Measurements from ENCODE around the gene RBMXL3. TPM values are rescaled to one million over a fixed set of nuclear protein-coding genes. Genes with fewer than 3 reads are reported as not detected.

RBMXL3 gene
- total RNA-seq, 2 experiments from 2014 or later: not detected

- intact Hi-C loops (cut with micrococcal nuclease): no loop called here
- CTCF ChIA-PET: no interaction called here
- no peak for TF ChIP-seq CTCF (IDR thresholded peaks at IDR 0.05)
- Mint-ChIP-seq H3K4me1 (ENCODE audit: low read depth) (no peaks in the 10 kb centered on the region), H3K27ac (no peak overlapping the region), H3K27me3 (no peaks in the 10 kb centered on the region), H3K9me3 (no peaks in the 10 kb centered on the region), H3K4me3 (no peak overlapping the region), H3K36me3 (ENCODE audit: low read depth) (no peaks in the 10 kb centered on the region)
- no peak for ATAC-seq
- POLR2A ChIA-PET: no interaction called here
- no peak for DNase-seq
These were observed 11.3 kb upstream of the RBMXL3 start for GRCh38 chrX:115177932-115178331.

DNA sequence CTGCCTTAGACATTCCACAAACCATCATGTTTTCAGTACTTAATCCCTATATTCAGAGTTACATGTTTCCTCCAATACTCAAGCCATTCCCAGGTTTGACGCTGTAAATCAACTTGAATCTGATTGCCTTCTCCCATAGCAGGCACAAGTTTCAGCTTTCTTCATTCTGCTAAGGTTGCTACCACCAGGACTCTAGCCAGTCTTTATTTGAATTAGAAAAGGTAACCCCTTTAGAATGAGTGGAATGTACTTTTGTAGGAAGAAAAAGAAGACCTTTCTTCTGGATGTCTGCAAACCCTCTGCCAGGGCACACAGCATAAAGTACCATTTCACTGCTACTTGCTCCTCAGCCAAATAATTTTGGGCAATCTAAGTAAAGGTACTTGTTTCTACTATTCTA lies 10.7 kb upstream of the RBMXL3 start:
- H3K4me3 Mint-ChIP-seq: no peak overlapping the region
- DNase-seq: no peak
- H3K9me3 Mint-ChIP-seq: no peaks in the 10 kb centered on the region
- no peak for TF ChIP-seq CTCF (IDR thresholded peaks at IDR 0.05)
- ATAC-seq: no peak
- no peak overlapping the region for H3K27ac Mint-ChIP-seq
- no peaks in the 10 kb centered on the region for H3K27me3 Mint-ChIP-seq
- no peaks in the 10 kb centered on the region for H3K36me3 Mint-ChIP-seq (ENCODE audit: low read depth)
- ChIA-PET CTCF (no interaction called here), POLR2A (no interaction called here)
- intact Hi-C loops (cut with micrococcal nuclease): no loop called here
- H3K4me1 Mint-ChIP-seq (ENCODE audit: low read depth): no peaks in the 10 kb centered on the region

DNA sequence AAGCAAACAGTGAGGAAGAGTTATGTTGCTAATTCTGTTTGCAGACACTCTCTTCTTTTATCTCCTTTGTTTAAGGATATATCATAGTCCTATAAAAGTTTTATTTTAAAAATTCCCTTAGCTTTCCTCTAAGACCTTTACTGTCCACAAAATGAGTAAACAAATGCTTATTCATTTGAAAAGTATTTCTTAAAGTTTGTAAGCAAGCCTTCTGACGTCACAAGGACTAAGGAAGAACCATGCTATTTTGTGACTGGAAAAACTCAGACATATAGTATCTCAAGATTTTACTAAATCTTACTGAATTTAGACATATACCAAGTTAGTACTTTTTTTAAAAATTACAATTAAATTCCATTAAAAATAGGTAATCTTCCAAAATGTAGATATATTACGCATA lies 5.2 kb upstream of the RBMXL3 start:
- no peak for ATAC-seq
- intact Hi-C loops (cut with micrococcal nuclease): no loop called here

DNA sequence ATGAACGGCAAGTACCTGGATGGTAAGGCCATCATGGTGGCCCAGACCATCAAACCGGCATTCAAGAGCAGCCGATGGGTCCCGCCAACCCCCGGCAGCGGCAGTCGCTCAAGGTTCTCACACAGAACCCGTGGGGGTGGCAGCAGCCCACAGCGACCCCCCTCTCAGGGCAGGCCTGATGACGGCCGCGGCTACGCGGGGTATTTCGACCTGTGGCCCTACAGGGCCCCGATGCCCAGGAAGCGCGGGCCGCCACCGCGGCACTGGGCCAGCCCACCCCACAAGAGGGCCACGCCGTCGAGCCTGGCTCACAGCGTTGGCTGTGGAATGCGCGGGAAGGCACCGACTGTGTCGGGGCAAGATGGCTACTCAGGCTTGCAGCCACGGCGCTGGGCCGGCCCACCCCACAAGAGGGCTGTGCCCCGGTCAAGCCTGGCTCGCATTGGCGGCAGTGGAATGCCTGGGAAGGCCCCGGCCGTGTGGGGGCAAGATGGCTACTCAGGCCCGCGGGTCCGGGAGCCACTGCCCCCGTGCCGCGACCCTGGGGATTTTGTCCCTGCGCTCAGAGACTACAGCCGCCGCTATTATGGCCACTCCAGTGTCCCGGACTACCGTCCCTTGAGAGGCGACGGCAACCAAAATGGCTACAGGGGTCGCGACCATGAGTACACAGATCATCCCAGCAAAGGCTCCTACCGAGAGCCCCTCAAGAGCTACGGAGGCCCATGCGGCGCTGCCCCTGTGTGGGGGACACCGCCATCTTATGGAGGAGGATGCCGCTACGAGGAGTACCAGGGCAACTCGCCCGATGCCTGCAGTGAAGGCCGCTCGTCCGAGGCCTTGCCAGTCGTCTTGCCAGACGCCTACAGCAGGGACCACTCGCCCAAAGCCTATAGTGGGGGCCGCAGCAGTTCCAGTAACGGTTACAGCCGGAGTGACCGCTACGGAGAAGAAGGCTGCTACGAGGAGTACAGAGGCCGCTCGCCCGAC lies 731 bp downstream of the RBMXL3 start:
- H3K36me3 Mint-ChIP-seq (ENCODE audit: low read depth): no peaks in the 10 kb centered on the region
- POLR2A ChIA-PET: no interaction called here
- TF ChIP-seq CTCF (IDR thresholded peaks at IDR 0.05): no peak
- no peaks in the 10 kb centered on the region for H3K27me3 Mint-ChIP-seq
- H3K4me1 Mint-ChIP-seq (ENCODE audit: low read depth): no peaks in the 10 kb centered on the region
- CTCF ChIA-PET: no interaction called here
- intact Hi-C loops (cut with micrococcal nuclease): no loop called here
- H3K27ac Mint-ChIP-seq: no peak overlapping the region
- ATAC-seq (no peak), DNase-seq (no peak)
- no peak overlapping the region for H3K4me3 Mint-ChIP-seq
- no peaks in the 10 kb centered on the region for H3K9me3 Mint-ChIP-seq

More for the DNA sequence above, 5.2 kb upstream of the RBMXL3 start:
- ChIA-PET CTCF (no interaction called here), POLR2A (no interaction called here)
- Mint-ChIP-seq H3K36me3 (ENCODE audit: low read depth) (no peaks in the 10 kb centered on the region), H3K9me3 (no peaks in the 10 kb centered on the region), H3K4me3 (no peak overlapping the region), H3K4me1 (ENCODE audit: low read depth) (no peaks in the 10 kb centered on the region), H3K27ac (no peak overlapping the region), H3K27me3 (no peaks in the 10 kb centered on the region)
- DNase-seq: no peak
- no peak for TF ChIP-seq CTCF (IDR thresholded peaks at IDR 0.05)

DNA sequence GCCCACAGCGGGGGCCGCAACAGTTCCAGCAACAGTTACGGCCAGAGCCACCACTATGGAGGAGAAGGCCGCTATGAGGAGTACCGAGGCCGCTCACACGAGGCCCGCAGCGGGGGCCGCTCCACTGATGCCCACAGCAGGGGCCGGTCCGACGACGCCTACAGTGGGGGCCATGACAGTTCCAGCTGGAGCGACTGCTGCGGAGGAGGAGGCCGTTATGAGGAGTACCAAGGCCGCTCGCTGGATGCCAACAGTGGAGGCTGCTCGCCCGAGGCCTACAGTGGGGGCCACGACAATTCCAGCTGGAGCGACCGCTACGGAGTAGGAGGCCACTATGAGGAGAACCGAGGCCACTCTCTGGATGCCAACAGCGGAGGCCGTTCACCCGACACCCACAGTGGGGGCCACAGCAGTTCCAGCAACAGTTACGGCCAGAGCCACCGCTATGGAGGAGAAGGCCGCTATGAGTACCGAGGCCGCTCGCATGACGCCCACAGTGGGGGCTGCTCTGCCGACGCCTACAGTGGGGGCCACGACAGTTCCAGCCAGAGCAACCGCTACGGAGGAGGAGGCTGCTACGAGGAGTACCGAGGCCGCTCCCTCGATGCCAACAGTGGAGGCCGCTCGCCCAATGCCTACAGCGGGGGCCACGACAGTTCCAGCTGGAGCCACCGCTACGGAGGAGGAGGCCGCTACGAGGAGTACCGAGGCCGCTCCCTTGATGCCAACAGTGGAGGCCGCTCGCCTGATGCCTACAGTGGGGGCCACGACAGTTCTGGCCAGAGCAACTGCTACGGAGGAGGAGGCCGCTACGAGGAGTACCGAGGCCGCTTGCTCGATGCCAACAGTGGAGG lies 1.7 kb downstream of the RBMXL3 start:
- Mint-ChIP-seq H3K4me3 (no peak overlapping the region), H3K27me3 (no peaks in the 10 kb centered on the region), H3K36me3 (ENCODE audit: low read depth) (no peaks in the 10 kb centered on the region), H3K27ac (no peak overlapping the region), H3K9me3 (no peaks in the 10 kb centered on the region), H3K4me1 (ENCODE audit: low read depth) (no peaks in the 10 kb centered on the region)
- intact Hi-C loops (cut with micrococcal nuclease): no loop called here
- ChIA-PET POLR2A (no interaction called here), CTCF (no interaction called here)
- no peak for TF ChIP-seq CTCF (IDR thresholded peaks at IDR 0.05)
- ATAC-seq: no peak
- DNase-seq: no peak

Data from activated CD8-positive, alpha-beta T cell treated with anti-CD3 and anti-CD28 coated beads for 36 hours (primary cell).